WTC11 (cell line): Measurements from ENCODE around the gene PAK6. TPM values are rescaled to one million over a fixed set of nuclear protein-coding genes. Genes with fewer than 3 reads are reported as not detected.

Experiments used
- ATAC-seq: fragments of 200-7000 bp; cut with Tn5 transposase; 2 replicates; pipeline ENCODE4 v1.10.0; 2021; ENCODE audit warnings: mild to moderate bottlenecking, moderate library complexity
- CTCF ChIA-PET: fragments of 300-600 bp; sonication (Branson Sonifier 250); formaldehyde crosslinking; loops from one replicate; lab custom pipeline; 2021; ENCODE audit warnings: antibody characterized with exemption; lab: Charles Lee
- POLR2A ChIA-PET: fragments of 350-600 bp; sonication (Branson Sonifier 250); formaldehyde crosslinking; loops from one replicate; lab custom pipeline; 2021; ENCODE audit warnings: antibody characterized with exemption; lab: Charles Lee
- DNase-seq: peaks from one replicate; pipeline ENCODE4 v3.0.0; 2021; ENCODE audit warnings: low spot score
- H3K27ac Mint-ChIP-seq: 2 replicates; pipeline ENCODE4 v1.8.0; 2021; ENCODE audit warnings: mixed read lengths
- H3K27me3 Mint-ChIP-seq: 2 replicates; pipeline ENCODE4 v1.8.0; 2021; ENCODE audit warnings: low read depth, mild to moderate bottlenecking, moderate library complexity, mixed read lengths
- H3K36me3 Mint-ChIP-seq: 2 replicates; pipeline ENCODE4 v1.8.0; 2021; ENCODE audit warnings: mixed read lengths
- H3K4me1 Mint-ChIP-seq: 2 replicates; pipeline ENCODE4 v1.8.0; 2022; ENCODE audit warnings: mixed read lengths
- H3K4me3 Mint-ChIP-seq: 2 replicates; pipeline ENCODE4 v1.8.0; 2021; ENCODE audit warnings: mild to moderate bottlenecking, moderate library complexity, mixed read lengths
- H3K9me3 Mint-ChIP-seq: 2 replicates; pipeline ENCODE4 v1.8.0; 2021; ENCODE audit warnings: mixed read lengths
- ATF1 ChIP-seq: sonication (generic); formaldehyde crosslinking; IDR thresholded peaks from 2 replicates; pipeline ENCODE4 v1.8.1; 2023; ENCODE audit warnings: mild to moderate bottlenecking, moderate library complexity, missing genetic modification reagents
- CBFB ChIP-seq: sonication (generic); formaldehyde crosslinking; IDR thresholded peaks from 2 replicates; pipeline ENCODE4 v1.8.1; 2022; ENCODE audit warnings: mild to moderate bottlenecking, low read depth, missing genetic modification reagents
- EMX1 ChIP-seq: fragments of 250-450 bp; sonication (Bioruptor Pico); IDR thresholded peaks from 2 replicates; pipeline ENCODE4 v1.8.0; 2021; ENCODE audit warnings: mild to moderate bottlenecking
- ETV6 ChIP-seq: sonication (generic); formaldehyde crosslinking; IDR thresholded peaks from 2 replicates; pipeline ENCODE4 v1.8.1; 2022; ENCODE audit warnings: mild to moderate bottlenecking, missing genetic modification reagents
- HMGA2 ChIP-seq: fragments of 250-450 bp; sonication (Bioruptor Pico); IDR thresholded peaks from 2 replicates; pipeline ENCODE4 v1.4.0; 2021; ENCODE audit warnings: mild to moderate bottlenecking, moderate library complexity
- IRF1 ChIP-seq: sonication (generic); formaldehyde crosslinking; IDR thresholded peaks from 2 replicates; pipeline ENCODE4 v1.8.0; 2023; ENCODE audit warnings: missing genetic modification reagents
- KAT7 ChIP-seq: sonication (generic); formaldehyde crosslinking; IDR thresholded peaks from 2 replicates; pipeline ENCODE4 v1.8.1; 2023; ENCODE audit warnings: missing genetic modification reagents, mild to moderate bottlenecking, borderline replicate concordance
- NFATC4 ChIP-seq: fragments of 250-450 bp; sonication (Bioruptor Pico); IDR thresholded peaks from 2 replicates; pipeline ENCODE4 v1.9.0; 2021; ENCODE audit warnings: mild to moderate bottlenecking
- NFYB ChIP-seq: sonication (generic); formaldehyde crosslinking; conservative IDR thresholded peaks from 2 replicates; pipeline ENCODE4 v1.8.0; 2022; ENCODE audit warnings: low read depth, missing genetic modification reagents
- NR1H2 ChIP-seq: sonication (generic); formaldehyde crosslinking; IDR thresholded peaks from 2 replicates; pipeline ENCODE4 v1.9.0; 2021; ENCODE audit warnings: mild to moderate bottlenecking, moderate library complexity, missing genetic modification reagents
- NR3C1 ChIP-seq: sonication (generic); formaldehyde crosslinking; conservative IDR thresholded peaks from 2 replicates; pipeline ENCODE4 v1.8.1; 2023; ENCODE audit warnings: low read depth, mild to moderate bottlenecking, missing genetic modification reagents
- SMAD4 ChIP-seq: sonication (generic); formaldehyde crosslinking; IDR thresholded peaks from 2 replicates; pipeline ENCODE4 v1.8.0; 2022; ENCODE audit warnings: mild to moderate bottlenecking, missing genetic modification reagents
- STAT6 ChIP-seq: sonication (generic); formaldehyde crosslinking; conservative IDR thresholded peaks from 2 replicates; pipeline ENCODE4 v1.8.1; 2023; ENCODE audit warnings: mild to moderate bottlenecking, low read depth, missing genetic modification reagents, moderate library complexity
- TP53 ChIP-seq: sonication (generic); formaldehyde crosslinking; IDR thresholded peaks from 2 replicates; pipeline ENCODE4 v1.8.1; 2023; ENCODE audit warnings: mild to moderate bottlenecking, missing genetic modification reagents
- ZNF263 ChIP-seq: sonication (generic); formaldehyde crosslinking; IDR thresholded peaks from 2 replicates; pipeline ENCODE4 v1.8.1; 2022; ENCODE audit warnings: low read depth, mild to moderate bottlenecking, moderate library complexity, missing genetic modification reagents
- ZNF396 ChIP-seq: fragments of 250-450 bp; sonication (Bioruptor Pico); IDR thresholded peaks from 2 replicates; pipeline ENCODE4 v1.8.0; 2021; ENCODE audit warnings: mild to moderate bottlenecking, moderate library complexity, borderline replicate concordance
- ZNF423 ChIP-seq: fragments of 250-450 bp; sonication (Bioruptor Pico); IDR thresholded peaks from 2 replicates; pipeline ENCODE4 v2.1.2; 2022; ENCODE audit warnings: mild to moderate bottlenecking, moderate library complexity
- total RNA-seq: library from RNA; stranded (reverse); gene quantifications from 3 replicates; pipeline ENCODE4 v1.2.3, GENCODE V29; 2021
- TF ChIP-seq, protein P1 (sequence below): sonication (generic); formaldehyde crosslinking; IDR thresholded peaks from 2 replicates; pipeline ENCODE4 v1.8.0; 2023; ENCODE audit warnings: mild to moderate bottlenecking, missing genetic modification reagents
- TF ChIP-seq, protein P2 (sequence below): sonication (generic); formaldehyde crosslinking; IDR thresholded peaks from 2 replicates; pipeline ENCODE4 v1.8.1; 2022; ENCODE audit warnings: mild to moderate bottlenecking, missing genetic modification reagents, moderate library complexity, borderline replicate concordance
- TF ChIP-seq, protein P3 (sequence below): sonication (generic); formaldehyde crosslinking; IDR thresholded peaks from 2 replicates; pipeline ENCODE4 v1.8.0; 2022; ENCODE audit warnings: mild to moderate bottlenecking, missing genetic modification reagents
- TF ChIP-seq, protein P4 (sequence below): fragments of 250-450 bp; sonication (Bioruptor Pico); IDR thresholded peaks from 2 replicates; pipeline ENCODE4 v1.9.0; 2021; ENCODE audit warnings: moderate library complexity, mild to moderate bottlenecking, inconsistent platforms, borderline replicate concordance

PAK6 gene
- total RNA-seq, 1 experiment from 2014 or later = 11.7 TPM

GRCh38 chr15:40295877-40296560, 57.2 kb downstream of the PAK6 start:
- ChIA-PET POLR2A (no interaction called here), CTCF (interaction anchor here (1.0 to 4.3 kb wide), 6 partner anchors 11 to 42 kb away, joined by 3 to 23 read pairs (median 12); partner anchors contain the start of gene PLCB2)
- Mint-ChIP-seq H3K9me3 (peaks cover 16% of the 10 kb centered on the region), H3K4me3 (no peak overlapping the region), H3K27me3 (peaks cover 26% of the 10 kb centered on the region), H3K4me1 (peaks cover 23% of the 10 kb centered on the region), H3K27ac (no peak overlapping the region), H3K36me3 (peaks cover 18% of the 10 kb centered on the region)
- no peak for DNase-seq
- no peak for ATAC-seq
- TF ChIP-seq SMAD4 (CRISPR knock-in tag) = no peak

- POLR2A ChIA-PET = no interaction called here
- peaks cover 18% of the 10 kb centered on the region for H3K36me3 Mint-ChIP-seq
- DNase-seq (no peak), ATAC-seq (0 out of 2 replicates have a peak, but pooled peaks have one; percentile 10)
- H3K27me3 Mint-ChIP-seq = peaks cover 21% of the 10 kb centered on the region
- no peak overlapping the region; the same call in 1 of the 2 replicates for H3K27ac Mint-ChIP-seq
- CTCF ChIA-PET = interaction anchor here (1.0 to 4.3 kb wide), 6 partner anchors 11 to 41 kb away, joined by 3 to 23 read pairs (median 12); partner anchors contain the start of gene PLCB2
- H3K9me3 Mint-ChIP-seq = peaks cover 16% of the 10 kb centered on the region
- H3K4me3 Mint-ChIP-seq = no peak overlapping the region
- peaks cover 28% of the 10 kb centered on the region for H3K4me1 Mint-ChIP-seq
- TF ChIP-seq KAT7 (CRISPR knock-in tag) = no peak
- no peak for TF ChIP-seq HMGA2
- TF ChIP-seq CBFB = no peak
- TF ChIP-seq NFATC4 (CRISPR knock-in tag) = no peak
- no peak for TF ChIP-seq TP53 (CRISPR knock-in tag)
- TF ChIP-seq ZNF396 (CRISPR knock-in tag) = no peak
- no peak for TF ChIP-seq IRF1
- TF ChIP-seq, protein P1, sequence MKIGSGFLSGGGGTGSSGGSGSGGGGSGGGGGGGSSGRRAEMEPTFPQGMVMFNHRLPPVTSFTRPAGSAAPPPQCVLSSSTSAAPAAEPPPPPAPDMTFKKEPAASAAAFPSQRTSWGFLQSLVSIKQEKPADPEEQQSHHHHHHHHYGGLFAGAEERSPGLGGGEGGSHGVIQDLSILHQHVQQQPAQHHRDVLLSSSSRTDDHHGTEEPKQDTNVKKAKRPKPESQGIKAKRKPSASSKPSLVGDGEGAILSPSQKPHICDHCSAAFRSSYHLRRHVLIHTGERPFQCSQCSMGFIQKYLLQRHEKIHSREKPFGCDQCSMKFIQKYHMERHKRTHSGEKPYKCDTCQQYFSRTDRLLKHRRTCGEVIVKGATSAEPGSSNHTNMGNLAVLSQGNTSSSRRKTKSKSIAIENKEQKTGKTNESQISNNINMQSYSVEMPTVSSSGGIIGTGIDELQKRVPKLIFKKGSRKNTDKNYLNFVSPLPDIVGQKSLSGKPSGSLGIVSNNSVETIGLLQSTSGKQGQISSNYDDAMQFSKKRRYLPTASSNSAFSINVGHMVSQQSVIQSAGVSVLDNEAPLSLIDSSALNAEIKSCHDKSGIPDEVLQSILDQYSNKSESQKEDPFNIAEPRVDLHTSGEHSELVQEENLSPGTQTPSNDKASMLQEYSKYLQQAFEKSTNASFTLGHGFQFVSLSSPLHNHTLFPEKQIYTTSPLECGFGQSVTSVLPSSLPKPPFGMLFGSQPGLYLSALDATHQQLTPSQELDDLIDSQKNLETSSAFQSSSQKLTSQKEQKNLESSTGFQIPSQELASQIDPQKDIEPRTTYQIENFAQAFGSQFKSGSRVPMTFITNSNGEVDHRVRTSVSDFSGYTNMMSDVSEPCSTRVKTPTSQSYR (CRISPR knock-in tag) = no peak
- TF ChIP-seq NR3C1 (CRISPR knock-in tag) = no peak
- no peak for TF ChIP-seq NR1H2
- TF ChIP-seq, protein P2, sequence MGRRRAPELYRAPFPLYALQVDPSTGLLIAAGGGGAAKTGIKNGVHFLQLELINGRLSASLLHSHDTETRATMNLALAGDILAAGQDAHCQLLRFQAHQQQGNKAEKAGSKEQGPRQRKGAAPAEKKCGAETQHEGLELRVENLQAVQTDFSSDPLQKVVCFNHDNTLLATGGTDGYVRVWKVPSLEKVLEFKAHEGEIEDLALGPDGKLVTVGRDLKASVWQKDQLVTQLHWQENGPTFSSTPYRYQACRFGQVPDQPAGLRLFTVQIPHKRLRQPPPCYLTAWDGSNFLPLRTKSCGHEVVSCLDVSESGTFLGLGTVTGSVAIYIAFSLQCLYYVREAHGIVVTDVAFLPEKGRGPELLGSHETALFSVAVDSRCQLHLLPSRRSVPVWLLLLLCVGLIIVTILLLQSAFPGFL = no peak
- no peak for TF ChIP-seq ATF1 (CRISPR knock-in tag)
- TF ChIP-seq, all 79 proteins: peak for 0
Observed at GRCh38 chr15:40296561-40297230, 57.8 kb downstream of the PAK6 start.

GRCh38 chr15:40297356-40297755, 58.5 kb downstream of the PAK6 start:
- no peak for DNase-seq
- Mint-ChIP-seq H3K36me3 (peaks cover 18% of the 10 kb centered on the region), H3K27me3 (peaks cover 14% of the 10 kb centered on the region), H3K9me3 (peaks cover 16% of the 10 kb centered on the region), H3K27ac (no peak overlapping the region), H3K4me3 (no peak overlapping the region), H3K4me1 (peaks cover 33% of the 10 kb centered on the region)
- ATAC-seq = no peak
- CTCF ChIA-PET = interaction anchor here (0.9 to 4.3 kb wide), 7 partner anchors 11 to 41 kb away, joined by 3 to 23 read pairs (median 5); partner anchors contain the start of gene PLCB2
- POLR2A ChIA-PET = no interaction called here
- TF ChIP-seq ETV6 (CRISPR knock-in tag) = no peak
- no peak for TF ChIP-seq EMX1 (CRISPR knock-in tag)
- TF ChIP-seq, protein P3, sequence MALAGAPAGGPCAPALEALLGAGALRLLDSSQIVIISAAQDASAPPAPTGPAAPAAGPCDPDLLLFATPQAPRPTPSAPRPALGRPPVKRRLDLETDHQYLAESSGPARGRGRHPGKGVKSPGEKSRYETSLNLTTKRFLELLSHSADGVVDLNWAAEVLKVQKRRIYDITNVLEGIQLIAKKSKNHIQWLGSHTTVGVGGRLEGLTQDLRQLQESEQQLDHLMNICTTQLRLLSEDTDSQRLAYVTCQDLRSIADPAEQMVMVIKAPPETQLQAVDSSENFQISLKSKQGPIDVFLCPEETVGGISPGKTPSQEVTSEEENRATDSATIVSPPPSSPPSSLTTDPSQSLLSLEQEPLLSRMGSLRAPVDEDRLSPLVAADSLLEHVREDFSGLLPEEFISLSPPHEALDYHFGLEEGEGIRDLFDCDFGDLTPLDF (CRISPR knock-in tag) = no peak
- no peak for TF ChIP-seq ZNF263 (CRISPR knock-in tag)
- no peak for TF ChIP-seq STAT6 (CRISPR knock-in tag)
- no peak for TF ChIP-seq TP53 (CRISPR knock-in tag)
- no peak for TF ChIP-seq NFYB (CRISPR knock-in tag)
- TF ChIP-seq ZNF423 (CRISPR knock-in tag) = no peak
- TF ChIP-seq, protein P4, sequence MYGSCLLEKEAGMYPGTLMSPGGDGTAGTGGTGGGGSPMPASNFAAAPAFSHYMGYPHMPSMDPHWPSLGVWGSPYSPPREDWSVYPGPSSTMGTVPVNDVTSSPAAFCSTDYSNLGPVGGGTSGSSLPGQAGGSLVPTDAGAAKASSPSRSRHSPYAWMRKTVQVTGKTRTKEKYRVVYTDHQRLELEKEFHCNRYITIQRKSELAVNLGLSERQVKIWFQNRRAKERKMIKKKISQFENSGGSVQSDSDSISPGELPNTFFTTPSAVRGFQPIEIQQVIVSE (CRISPR knock-in tag) = no peak
